GM12874 (cell line): ENCODE measurements around the gene PKN2.

Experiments
- TF ChIP-seq, protein P1 (sequence below): IDR thresholded peaks from 2 replicates; pipeline ENCODE4 v1.5.1; 2011; ENCODE audit warnings: low read depth, mild to moderate bottlenecking, control low read depth, low read length, moderate library complexity; ENCODE audit not compliant: insufficient read depth

The PKN2 gene

GRCh38 chr1:88698764-88699163, 14.7 kb downstream of the PKN2 start:
- TF ChIP-seq, protein P1, sequence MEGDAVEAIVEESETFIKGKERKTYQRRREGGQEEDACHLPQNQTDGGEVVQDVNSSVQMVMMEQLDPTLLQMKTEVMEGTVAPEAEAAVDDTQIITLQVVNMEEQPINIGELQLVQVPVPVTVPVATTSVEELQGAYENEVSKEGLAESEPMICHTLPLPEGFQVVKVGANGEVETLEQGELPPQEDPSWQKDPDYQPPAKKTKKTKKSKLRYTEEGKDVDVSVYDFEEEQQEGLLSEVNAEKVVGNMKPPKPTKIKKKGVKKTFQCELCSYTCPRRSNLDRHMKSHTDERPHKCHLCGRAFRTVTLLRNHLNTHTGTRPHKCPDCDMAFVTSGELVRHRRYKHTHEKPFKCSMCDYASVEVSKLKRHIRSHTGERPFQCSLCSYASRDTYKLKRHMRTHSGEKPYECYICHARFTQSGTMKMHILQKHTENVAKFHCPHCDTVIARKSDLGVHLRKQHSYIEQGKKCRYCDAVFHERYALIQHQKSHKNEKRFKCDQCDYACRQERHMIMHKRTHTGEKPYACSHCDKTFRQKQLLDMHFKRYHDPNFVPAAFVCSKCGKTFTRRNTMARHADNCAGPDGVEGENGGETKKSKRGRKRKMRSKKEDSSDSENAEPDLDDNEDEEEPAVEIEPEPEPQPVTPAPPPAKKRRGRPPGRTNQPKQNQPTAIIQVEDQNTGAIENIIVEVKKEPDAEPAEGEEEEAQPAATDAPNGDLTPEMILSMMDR: no peak

DNA sequence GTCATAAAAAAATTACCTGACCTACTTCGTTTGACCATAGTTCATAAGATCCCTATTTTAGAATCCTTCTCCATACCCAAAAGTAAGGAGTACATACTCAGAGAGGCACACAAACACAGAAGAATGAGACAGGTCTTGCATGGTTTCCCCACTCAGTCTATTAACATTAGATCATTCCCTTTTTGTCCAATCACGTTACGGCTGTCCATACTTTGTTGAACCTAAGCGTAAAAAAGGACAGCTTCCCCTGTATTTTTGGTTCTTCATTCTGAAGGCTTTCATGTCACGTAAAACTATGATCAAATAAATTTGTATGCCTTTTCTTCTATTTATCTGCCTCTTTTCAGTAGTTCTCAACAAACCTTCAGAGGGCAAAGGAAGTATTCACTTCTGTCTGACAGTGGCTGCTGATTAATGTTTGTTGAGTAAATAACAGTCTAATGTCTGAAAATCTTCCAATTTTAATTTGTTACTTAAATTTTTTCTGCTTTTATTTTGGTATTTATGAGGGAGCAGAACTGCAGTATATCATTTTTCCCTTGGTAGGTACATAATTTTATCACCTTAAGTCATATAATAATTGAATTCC, 16.4 kb downstream of the PKN2 start:
- TF ChIP-seq, protein P1: no peak

DNA sequence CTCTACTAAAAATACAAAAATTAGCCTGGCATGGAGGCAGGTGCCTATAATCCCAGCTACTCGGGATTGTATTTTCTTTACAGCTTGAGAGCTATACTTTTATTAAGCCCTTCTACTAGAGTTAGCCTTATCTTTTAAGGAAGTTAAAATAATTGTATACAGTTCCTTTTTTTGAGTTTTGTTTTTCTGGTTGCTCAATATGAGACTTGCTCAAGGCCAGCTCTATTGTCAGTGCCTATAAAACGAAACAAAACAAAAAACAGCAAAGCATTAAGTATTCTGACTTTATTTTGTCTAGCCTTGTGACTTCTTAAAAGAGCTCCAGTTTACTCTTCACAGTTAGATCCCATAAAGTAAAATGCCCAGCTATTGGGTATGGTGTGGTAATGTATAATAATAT, 17.2 kb downstream of the PKN2 start:
- TF ChIP-seq, protein P1: no peak

DNA sequence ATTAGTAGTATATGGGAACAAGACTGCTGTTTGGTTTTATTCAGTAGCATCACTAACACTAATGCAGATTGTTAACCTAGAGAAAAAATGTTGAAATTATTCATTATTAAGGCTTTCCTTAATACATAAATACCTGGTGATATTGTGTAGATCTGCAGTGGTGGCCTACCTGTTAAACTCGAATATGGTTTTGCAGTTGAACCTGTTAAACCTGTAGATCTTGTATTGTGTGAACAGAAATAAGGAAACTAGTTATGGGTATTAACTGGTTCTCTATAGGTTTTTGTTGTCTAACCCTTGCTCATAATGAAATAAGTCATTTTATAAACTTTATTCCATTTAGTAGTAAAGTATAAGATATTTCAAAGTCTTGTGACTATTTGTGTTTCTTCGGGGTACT, 23.9 kb downstream of the PKN2 start:
- TF ChIP-seq, protein P1: no peak

DNA sequence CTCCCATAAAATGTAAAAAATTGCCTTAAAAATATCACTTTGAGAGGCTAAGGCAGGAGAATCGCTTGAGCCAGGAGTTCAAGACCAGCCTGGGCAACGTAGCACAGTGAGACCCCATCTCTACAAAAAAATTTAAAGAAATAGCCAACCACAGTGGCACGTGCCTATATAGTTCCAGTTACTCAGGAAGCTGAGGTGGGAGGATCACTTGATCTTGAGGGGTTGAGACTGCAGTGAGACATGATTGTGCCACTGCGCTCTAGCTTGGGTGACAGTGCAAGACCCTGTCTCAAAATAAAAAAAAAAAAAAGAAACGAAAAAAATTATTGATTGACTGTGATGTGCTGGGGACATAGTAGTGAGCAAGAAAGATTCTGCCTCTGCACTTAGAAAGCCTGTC, 38.4 kb downstream of the PKN2 start:
- TF ChIP-seq, protein P1: no peak

DNA sequence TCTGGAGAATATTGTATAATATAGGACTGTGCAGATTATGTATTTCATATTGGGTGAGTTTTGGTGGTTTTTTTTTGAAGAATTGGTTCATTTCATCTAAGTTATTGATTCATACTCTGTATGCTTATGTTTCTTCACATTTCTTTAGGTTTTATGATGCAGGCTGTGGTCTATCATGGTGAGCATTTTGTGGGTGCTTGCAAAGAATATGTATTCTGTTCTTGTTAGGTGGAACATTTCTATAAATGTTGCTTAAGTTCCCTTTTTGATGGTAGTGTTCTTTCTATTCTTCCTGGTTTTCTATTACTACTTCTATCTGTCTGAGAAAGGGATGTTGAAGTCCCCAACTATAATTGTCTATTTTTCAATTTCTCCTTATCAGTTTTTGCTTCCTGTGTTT, 42.6 kb downstream of the PKN2 start:
- TF ChIP-seq, protein P1: no peak

- TF ChIP-seq, protein P1: no peak
These were observed 43.1 kb downstream of the PKN2 start for GRCh38 chr1:88727205-88727604.
